GM18520 (cell line): ENCODE results near the gene GRIK2.

Experiments used
- ATAC-seq: cut with Tn5 transposase; IDR thresholded peaks from one replicate; pipeline ENCODE4 v1.9.1; 2021; ENCODE audit not compliant: unreplicated experiment

GRIK2 gene

GRCh38 chr6:101454106-101454676, 60.7 kb downstream of the GRIK2 start:
- no peak for ATAC-seq

- ATAC-seq, result no peak
Measured at GRCh38 chr6:101458336-101458735, 64.8 kb downstream of the GRIK2 start.

GRCh38 chr6:101458826-101459225, 65.3 kb downstream of the GRIK2 start:
- ATAC-seq, result no peak

GRCh38 chr6:101462576-101462975, 69.1 kb downstream of the GRIK2 start:
- ATAC-seq, result no peak

GRCh38 chr6:101465863-101466262, 72.4 kb downstream of the GRIK2 start:
- ATAC-seq, result no peak

- no peak for ATAC-seq
Measured at GRCh38 chr6:101477436-101477835, 83.9 kb downstream of the GRIK2 start.

- no peak for ATAC-seq
Measured at GRCh38 chr6:101478891-101479290, 85.4 kb downstream of the GRIK2 start.

GRCh38 chr6:101482606-101483005, 89.1 kb downstream of the GRIK2 start:
- no peak for ATAC-seq

GRCh38 chr6:101484781-101485180, 91.3 kb downstream of the GRIK2 start:
- no peak for ATAC-seq

GRCh38 chr6:101486124-101486523, 92.6 kb downstream of the GRIK2 start:
- ATAC-seq, result no peak

GRCh38 chr6:101486726-101487125, 93.2 kb downstream of the GRIK2 start:
- no peak for ATAC-seq

- no peak for ATAC-seq
Measured at GRCh38 chr6:101489456-101489855, 95.9 kb downstream of the GRIK2 start.

GRCh38 chr6:101490857-101491256, 97.3 kb downstream of the GRIK2 start:
- no peak for ATAC-seq

- ATAC-seq, result no peak
Measured at GRCh38 chr6:101502818-101503217, 109.3 kb downstream of the GRIK2 start.

- ATAC-seq, result no peak
Measured at GRCh38 chr6:101509536-101509935, 116.0 kb downstream of the GRIK2 start.

- ATAC-seq, result no peak
Measured at GRCh38 chr6:101513181-101513580, 119.7 kb downstream of the GRIK2 start.

- no peak for ATAC-seq
Measured at GRCh38 chr6:101516578-101516977, 123.1 kb downstream of the GRIK2 start.

- peak; percentile 64 for ATAC-seq
Measured at GRCh38 chr6:101517632-101518031, 124.1 kb downstream of the GRIK2 start.

- no peak for ATAC-seq
Measured at GRCh38 chr6:101522254-101522653, 128.7 kb downstream of the GRIK2 start.

GRCh38 chr6:101527467-101527866, 134.0 kb downstream of the GRIK2 start:
- ATAC-seq, result no peak

GRCh38 chr6:101528801-101529200, 135.3 kb downstream of the GRIK2 start:
- no peak for ATAC-seq

- ATAC-seq, result no peak
Measured at GRCh38 chr6:101531538-101531937, 138.0 kb downstream of the GRIK2 start.

- ATAC-seq, result no peak
Measured at GRCh38 chr6:101534386-101534785, 140.9 kb downstream of the GRIK2 start.
